Mesendoderm (in vitro differentiated cells): Measurements from ENCODE around the gene KCNJ15. TPM values are rescaled to one million over a fixed set of nuclear protein-coding genes. Genes with fewer than 3 reads are reported as not detected.

ENCODE experiments used
- DNase-seq: peaks from one replicate; pipeline ENCODE4 v3.0.0; 2013
- H2AK5ac ChIP-seq: 2 replicates; pipeline ENCODE4 v1.6.1; 2013; ENCODE audit warnings: low read length, inconsistent platforms
- H2BK120ac ChIP-seq: 2 replicates; pipeline ENCODE4 v1.6.1; 2013; ENCODE audit warnings: low read depth, mild to moderate bottlenecking, low read length, moderate library complexity, mixed read lengths
- H2BK15ac ChIP-seq: replicated peaks from 2 replicates; pipeline ENCODE4 v1.6.1; 2013; ENCODE audit warnings: low read depth, mild to moderate bottlenecking, moderate library complexity
- H2BK5ac ChIP-seq: 2 replicates; pipeline ENCODE4 v1.6.1; 2013; ENCODE audit warnings: low read length, inconsistent platforms
- H3K18ac ChIP-seq: 2 replicates; pipeline ENCODE4 v1.6.1; 2013; ENCODE audit warnings: mild to moderate bottlenecking, low read length, mixed read lengths
- H3K23ac ChIP-seq: one replicate; pipeline ENCODE4 v1.6.1; 2013; ENCODE audit warnings: low read length
- H3K27ac ChIP-seq: 2 replicates; pipeline ENCODE4 v1.5.1; 2013; ENCODE audit warnings: low read depth, mild to moderate bottlenecking, inconsistent platforms, low read length, moderate library complexity
- H3K27me3 ChIP-seq: 2 replicates; pipeline ENCODE4 v1.6.1; 2013; ENCODE audit warnings: low read length, control low read depth, mild to moderate bottlenecking, inconsistent platforms; ENCODE audit not compliant: insufficient read depth, poor library complexity
- H3K36me3 ChIP-seq: 2 replicates; pipeline ENCODE4 v1.6.1; 2013; ENCODE audit warnings: low read length, inconsistent platforms; ENCODE audit not compliant: control insufficient read depth, insufficient read depth
- H3K4ac ChIP-seq: one replicate; pipeline ENCODE4 v1.6.1; 2013; ENCODE audit warnings: low read depth, mild to moderate bottlenecking, low read length, moderate library complexity
- H3K4me1 ChIP-seq: 2 replicates; pipeline ENCODE4 v1.6.1; 2013; ENCODE audit warnings: low read depth, low read length, inconsistent platforms; ENCODE audit not compliant: control insufficient read depth
- H3K4me2 ChIP-seq: 2 replicates; pipeline ENCODE4 v1.6.1; 2013; ENCODE audit warnings: low read length
- H3K4me3 ChIP-seq: 2 replicates; pipeline ENCODE4 v1.5.1; 2013; ENCODE audit warnings: mild to moderate bottlenecking, low read length
- H3K56ac ChIP-seq: one replicate; pipeline ENCODE4 v1.6.1; 2013; ENCODE audit warnings: low read length
- H3K79me1 ChIP-seq: 2 replicates; pipeline ENCODE4 v1.6.1; 2013; ENCODE audit warnings: low read length, inconsistent platforms
- H3K79me2 ChIP-seq: 2 replicates; pipeline ENCODE4 v1.6.1; 2013; ENCODE audit warnings: mild to moderate bottlenecking, low read length; ENCODE audit not compliant: control insufficient read depth, insufficient read depth
- H3K9ac ChIP-seq: 2 replicates; pipeline ENCODE4 v1.6.1; 2013; ENCODE audit warnings: low read length, inconsistent platforms
- H4K5ac ChIP-seq: one replicate; pipeline ENCODE4 v1.6.1; 2013; ENCODE audit warnings: low read length
- H4K8ac ChIP-seq: one replicate; pipeline ENCODE4 v1.6.1; 2013; ENCODE audit warnings: low read depth, mild to moderate bottlenecking, control low read depth, low read length, moderate library complexity
- WGBS: extraction: QIAGEN DNeasy Blood & Tissue Kit; methylation state at CpG from one replicate; pipeline ENCODE4 v1.1.7; 2013; ENCODE audit warnings: low lambda C conversion rate, missing lambda C conversion rate; ENCODE audit not compliant: insufficient coverage; ENCODE audit errors: extremely low coverage; 5-methylcytosine and 5-hydroxymethylcytosine counted together
- polyA plus RNA-seq, 2 experiments: library from polyadenylated mRNA; stranded (reverse); fragments of 200-250 nt; gene quantifications; one replicate each; pipeline ENCODE4 v1.2.3, GENCODE V29; 2013

Gene KCNJ15
- 0.17 TPM for polyA plus RNA-seq (2013, experiment 1 of 2)
- 0.28 TPM for polyA plus RNA-seq (2013, experiment 2 of 2)

DNA sequence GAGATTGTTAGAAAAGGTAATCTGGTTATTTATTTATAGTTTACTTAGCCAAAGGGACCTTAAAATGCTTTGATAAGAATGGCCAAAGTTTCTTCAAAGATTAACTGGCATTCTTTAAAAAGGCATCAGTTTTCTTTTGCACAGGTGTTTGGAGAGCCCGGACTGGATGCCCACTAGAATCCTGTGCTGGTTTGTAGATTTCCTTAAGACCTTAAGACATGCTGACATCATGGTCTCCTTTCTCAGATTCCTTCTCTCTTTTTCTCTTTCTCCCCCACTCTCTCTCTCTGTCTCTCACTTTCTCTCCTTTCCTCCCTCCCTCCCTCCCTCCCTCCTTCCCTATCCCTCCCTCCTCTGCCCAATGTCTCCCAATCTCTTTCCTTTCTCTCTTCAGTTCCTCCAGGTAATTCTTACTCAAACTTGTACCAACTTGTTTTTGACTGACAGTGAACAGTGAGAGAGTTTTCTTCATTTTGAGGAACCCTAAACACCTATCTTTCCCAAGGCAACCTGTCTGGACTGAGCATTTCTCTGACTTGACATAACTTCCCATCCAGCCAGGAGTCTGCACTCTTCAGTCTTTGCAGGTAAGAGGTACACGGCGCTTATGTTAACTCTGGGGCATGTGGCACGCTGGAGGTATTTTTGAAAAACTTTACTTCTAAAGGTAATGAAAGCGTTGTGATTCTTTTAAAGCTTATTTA lies at the start of gene KCNJ15:
KCNJ15 (plus strand) TSS at position 393 of the 704 bp plus-strand sequence. CDS start 42,271 bp downstream, outside the sequence.
- Histone ChIP-seq H3K79me2 (no peaks in the 10 kb centered on the region), H3K23ac (no peak within 1 kb of the TSS), H2AK5ac (no peak within 1 kb of the TSS), H2BK5ac (no peak within 1 kb of the TSS), H3K56ac (no peak within 1 kb of the TSS), H3K27me3 (no peaks in the 10 kb centered on the region), H3K4me1 (no peaks in the 10 kb centered on the region), H3K4ac (no peak within 1 kb of the TSS), H2BK15ac (no peak within 1 kb of the TSS), H3K79me1 (no peaks in the 10 kb centered on the region), H3K36me3 (no peaks in the 10 kb centered on the region), H3K4me2 (no peak within 1 kb of the TSS), H3K27ac (no peak within 1 kb of the TSS), H2BK120ac (no peak within 1 kb of the TSS), H4K8ac (no peak within 1 kb of the TSS), H3K18ac (no peak within 1 kb of the TSS), H3K9ac (no peak within 1 kb of the TSS), H4K5ac (no peak within 1 kb of the TSS), H3K4me3 (no peak within 1 kb of the TSS)
- no CpG with 5 or more reads among the region's 5 CpGs for WGBS
- no peak for DNase-seq

DNA sequence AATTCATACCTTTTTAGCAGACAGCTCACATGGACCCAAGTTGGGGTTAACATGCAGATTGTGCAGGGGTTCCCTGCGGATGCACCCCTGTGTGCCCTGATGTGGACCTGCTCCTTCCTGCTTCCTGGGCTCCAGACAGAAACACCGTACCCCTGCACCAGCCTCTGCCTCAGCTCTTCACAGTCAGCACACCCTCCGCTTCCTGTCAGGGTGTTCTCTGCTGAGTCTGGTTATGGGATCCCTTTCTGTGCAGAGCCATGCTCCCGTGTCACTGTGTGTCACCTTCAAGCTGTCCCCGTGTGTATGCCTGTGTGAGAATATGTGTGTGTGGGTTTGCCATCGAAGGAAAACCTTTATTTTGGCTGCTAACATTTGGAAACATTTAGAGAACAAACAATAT lies 48.7 kb upstream of the KCNJ15 start:
- no peak overlapping the region for H2AK5ac ChIP-seq
- H3K4me3 ChIP-seq = no peak overlapping the region
- H3K4ac ChIP-seq = no peak overlapping the region
- no peak overlapping the region for H2BK5ac ChIP-seq
- H3K23ac ChIP-seq = no peak overlapping the region
- H3K79me1 ChIP-seq = no peaks in the 10 kb centered on the region
- no peak overlapping the region for H3K56ac ChIP-seq
- H3K27ac ChIP-seq = no peak overlapping the region
- no peaks in the 10 kb centered on the region for H3K79me2 ChIP-seq
- no peak overlapping the region for H4K5ac ChIP-seq
- DNase-seq = no peak
- no peak overlapping the region for H2BK120ac ChIP-seq
- no peak overlapping the region for H3K4me2 ChIP-seq
- H3K4me1 ChIP-seq = no peaks in the 10 kb centered on the region
- no peak overlapping the region for H3K9ac ChIP-seq
- no peak overlapping the region for H3K18ac ChIP-seq
- WGBS = no CpG with 5 or more reads among the region's 6 CpGs
- no peak overlapping the region for H4K8ac ChIP-seq
- H3K27me3 ChIP-seq = no peaks in the 10 kb centered on the region
- H2BK15ac ChIP-seq = no peak overlapping the region
- no peaks in the 10 kb centered on the region for H3K36me3 ChIP-seq

DNA sequence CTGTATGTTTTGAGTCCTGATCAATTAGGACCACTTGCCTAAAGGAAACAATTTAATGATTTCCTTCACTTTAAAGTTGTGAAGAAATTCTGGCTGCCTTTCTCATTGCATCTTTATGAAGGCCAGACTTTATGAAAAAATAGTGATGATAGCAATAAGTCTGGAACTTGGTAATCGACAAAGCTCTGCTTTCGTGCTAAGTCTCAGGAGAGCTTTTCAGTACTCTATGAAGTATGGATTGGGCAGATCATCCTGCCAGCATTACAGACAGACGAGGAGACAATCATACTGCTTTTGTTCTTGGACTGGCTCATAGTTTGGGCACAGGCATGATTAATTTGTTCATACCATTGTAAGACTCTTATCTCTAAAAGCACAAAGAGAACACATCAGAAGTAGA lies 45.5 kb upstream of the KCNJ15 start:
- H3K4me1 ChIP-seq = no peaks in the 10 kb centered on the region
- H3K9ac ChIP-seq = no peak overlapping the region
- H3K4me3 ChIP-seq = no peak overlapping the region
- H3K18ac ChIP-seq = no peak overlapping the region
- no peak overlapping the region for H2BK5ac ChIP-seq
- H3K23ac ChIP-seq = no peak overlapping the region
- no peaks in the 10 kb centered on the region for H3K79me1 ChIP-seq
- no peaks in the 10 kb centered on the region for H3K79me2 ChIP-seq
- H3K36me3 ChIP-seq = no peaks in the 10 kb centered on the region
- no peak overlapping the region for H3K4ac ChIP-seq
- H4K8ac ChIP-seq = no peak overlapping the region
- H2AK5ac ChIP-seq = no peak overlapping the region
- no peak for DNase-seq
- no peak overlapping the region for H2BK120ac ChIP-seq
- no peak overlapping the region for H2BK15ac ChIP-seq
- H3K56ac ChIP-seq = no peak overlapping the region
- H3K4me2 ChIP-seq = no peak overlapping the region
- no CpG with 5 or more reads among the region's 3 CpGs for WGBS
- H3K27me3 ChIP-seq = no peaks in the 10 kb centered on the region
- no peak overlapping the region for H3K27ac ChIP-seq
- no peak overlapping the region for H4K5ac ChIP-seq

DNA sequence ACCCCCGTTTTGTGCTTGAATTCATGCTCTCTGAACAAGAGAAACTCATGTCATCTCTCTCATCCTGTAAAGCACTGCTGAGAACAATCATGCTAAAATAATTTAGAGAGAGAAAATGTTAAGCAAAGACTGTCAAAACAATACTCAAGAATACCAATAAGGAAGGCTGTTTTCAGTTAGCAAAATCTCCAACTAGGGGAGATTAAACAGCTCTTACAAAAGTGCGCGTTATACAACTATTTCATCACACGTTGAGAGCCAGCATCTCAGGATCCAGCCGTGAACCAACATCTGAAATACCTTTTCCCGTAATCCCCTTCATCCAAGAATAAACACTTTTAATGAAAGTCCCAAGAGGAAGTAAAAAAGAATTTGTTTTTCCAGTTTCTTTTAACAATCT lies 44.1 kb upstream of the KCNJ15 start:
- Histone ChIP-seq H3K4ac (no peak overlapping the region), H2BK5ac (no peak overlapping the region), H2AK5ac (no peak overlapping the region), H3K79me2 (no peaks in the 10 kb centered on the region), H3K23ac (no peak overlapping the region), H2BK120ac (no peak overlapping the region), H3K4me1 (no peaks in the 10 kb centered on the region), H3K27me3 (no peaks in the 10 kb centered on the region), H3K56ac (no peak overlapping the region), H3K4me3 (no peak overlapping the region), H3K9ac (no peak overlapping the region), H2BK15ac (no peak overlapping the region), H3K4me2 (no peak overlapping the region), H4K8ac (no peak overlapping the region), H4K5ac (no peak overlapping the region), H3K27ac (no peak overlapping the region), H3K18ac (no peak overlapping the region), H3K79me1 (no peaks in the 10 kb centered on the region), H3K36me3 (no peaks in the 10 kb centered on the region)
- DNase-seq = no peak
- no CpG with 5 or more reads among the region's 6 CpGs for WGBS

DNA sequence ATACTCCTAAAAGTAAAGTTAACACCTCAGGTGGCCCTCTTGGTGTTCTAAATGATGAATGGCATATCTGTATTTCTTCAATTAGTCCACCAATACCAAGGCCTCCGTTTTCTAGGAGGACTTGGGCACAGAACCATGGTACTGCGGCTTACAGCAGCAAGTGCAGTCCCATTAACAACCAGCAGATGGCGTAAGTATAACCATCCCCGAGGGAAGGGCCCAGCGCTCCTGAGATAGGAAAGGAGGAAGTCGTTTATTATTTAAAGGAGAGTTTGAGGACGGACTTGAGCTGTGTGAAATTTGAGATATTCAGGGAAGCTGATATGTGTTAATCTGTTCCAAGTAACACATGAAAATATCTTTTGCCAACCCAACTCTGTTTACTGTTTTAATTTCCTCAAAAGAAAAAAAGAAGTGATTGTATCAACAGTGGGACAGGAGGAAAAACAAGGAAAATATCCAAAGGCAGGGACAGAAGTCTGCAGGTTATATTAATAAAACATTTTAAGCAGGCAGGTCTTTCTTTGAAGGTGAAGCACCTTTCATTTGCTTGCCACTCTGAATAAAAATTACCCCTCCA lies 37.7 kb upstream of the KCNJ15 start:
- H3K18ac ChIP-seq = no peak overlapping the region
- H2BK15ac ChIP-seq = no peak overlapping the region
- H3K9ac ChIP-seq = no peak overlapping the region
- WGBS = no CpG with 5 or more reads among the region's 7 CpGs
- H3K79me1 ChIP-seq = no peaks in the 10 kb centered on the region
- no peak overlapping the region for H4K8ac ChIP-seq
- no peaks in the 10 kb centered on the region for H3K36me3 ChIP-seq
- no peak overlapping the region for H2AK5ac ChIP-seq
- no peak overlapping the region for H3K4me2 ChIP-seq
- H2BK120ac ChIP-seq = no peak overlapping the region
- H3K79me2 ChIP-seq = no peaks in the 10 kb centered on the region
- H3K23ac ChIP-seq = no peak overlapping the region
- no peak overlapping the region for H3K4me3 ChIP-seq
- H3K4ac ChIP-seq = no peak overlapping the region
- H3K4me1 ChIP-seq = no peaks in the 10 kb centered on the region
- H2BK5ac ChIP-seq = no peak overlapping the region
- peak; percentile 84 for DNase-seq
- no peak overlapping the region for H3K27ac ChIP-seq
- H4K5ac ChIP-seq = no peak overlapping the region
- no peak overlapping the region for H3K56ac ChIP-seq
- H3K27me3 ChIP-seq = no peaks in the 10 kb centered on the region
